Measurements from ENCODE around the gene ZNF521. TPM values are rescaled to one million over a fixed set of nuclear protein-coding genes. Genes with fewer than 3 reads are reported as not detected.

ZNF521 gene
- total RNA-seq, 1 donor from 2014 or later = 85.8 TPM

GRCh38 chr18:25075331-25075730 is 276.6 kb downstream of the ZNF521 start:
- DNase-seq = peak; percentile 54

GRCh38 chr18:25074925-25075324 is 277.0 kb downstream of the ZNF521 start:
- no peak for DNase-seq

- DNase-seq = no peak
Observed at GRCh38 chr18:25072205-25072604, 279.8 kb downstream of the ZNF521 start.

GRCh38 chr18:25067275-25068025 is 284.5 kb downstream of the ZNF521 start:
- peak; percentile 42 for DNase-seq

GRCh38 chr18:25066516-25066915 is 285.4 kb downstream of the ZNF521 start:
- DNase-seq = no peak

- no peak for DNase-seq
Observed at GRCh38 chr18:25062720-25063119, 289.2 kb downstream of the ZNF521 start.

- peak; percentile 35 for DNase-seq
Observed at GRCh38 chr18:25061395-25061794, 290.6 kb downstream of the ZNF521 start.

GRCh38 chr18:25058521-25058920 is 293.4 kb downstream of the ZNF521 start:
- DNase-seq = no peak

GRCh38 chr18:25057491-25058050 is 294.4 kb downstream of the ZNF521 start:
- no peak for DNase-seq

GRCh38 chr18:25056429-25056828 is 295.5 kb downstream of the ZNF521 start:
- no peak for DNase-seq

GRCh38 chr18:25055076-25055475 is 296.9 kb downstream of the ZNF521 start:
- DNase-seq = no peak

GRCh38 chr18:25053466-25053865 is 298.5 kb downstream of the ZNF521 start:
- no peak for DNase-seq

- no peak for DNase-seq
Observed at GRCh38 chr18:25052511-25052921, 299.4 kb downstream of the ZNF521 start.

GRCh38 chr18:25050605-25051004 is 301.4 kb downstream of the ZNF521 start:
- no peak for DNase-seq

- no peak for DNase-seq
Observed at GRCh38 chr18:25047983-25048382, 304.0 kb downstream of the ZNF521 start.

- no peak for DNase-seq
Observed at GRCh38 chr18:25047421-25047820, 304.5 kb downstream of the ZNF521 start.

GRCh38 chr18:25044694-25045093 is 307.3 kb downstream of the ZNF521 start:
- no peak for DNase-seq

GRCh38 chr18:25043104-25043503 is 308.9 kb downstream of the ZNF521 start:
- no peak for DNase-seq

GRCh38 chr18:25042641-25043051 is 309.3 kb downstream of the ZNF521 start:
- DNase-seq = no peak

- no peak for DNase-seq
Observed at GRCh38 chr18:25039781-25040180, 312.2 kb downstream of the ZNF521 start.

- DNase-seq = no peak
Observed at GRCh38 chr18:25038261-25038660, 313.7 kb downstream of the ZNF521 start.

- DNase-seq = no peak
Observed at GRCh38 chr18:25033747-25034471, 318.1 kb downstream of the ZNF521 start.

GRCh38 chr18:25033175-25033574 is 318.8 kb downstream of the ZNF521 start:
- DNase-seq = peak; percentile 69

Data from tongue (tissue), 2 donors.